ENCODE data around the gene FAIM2.

DNA sequence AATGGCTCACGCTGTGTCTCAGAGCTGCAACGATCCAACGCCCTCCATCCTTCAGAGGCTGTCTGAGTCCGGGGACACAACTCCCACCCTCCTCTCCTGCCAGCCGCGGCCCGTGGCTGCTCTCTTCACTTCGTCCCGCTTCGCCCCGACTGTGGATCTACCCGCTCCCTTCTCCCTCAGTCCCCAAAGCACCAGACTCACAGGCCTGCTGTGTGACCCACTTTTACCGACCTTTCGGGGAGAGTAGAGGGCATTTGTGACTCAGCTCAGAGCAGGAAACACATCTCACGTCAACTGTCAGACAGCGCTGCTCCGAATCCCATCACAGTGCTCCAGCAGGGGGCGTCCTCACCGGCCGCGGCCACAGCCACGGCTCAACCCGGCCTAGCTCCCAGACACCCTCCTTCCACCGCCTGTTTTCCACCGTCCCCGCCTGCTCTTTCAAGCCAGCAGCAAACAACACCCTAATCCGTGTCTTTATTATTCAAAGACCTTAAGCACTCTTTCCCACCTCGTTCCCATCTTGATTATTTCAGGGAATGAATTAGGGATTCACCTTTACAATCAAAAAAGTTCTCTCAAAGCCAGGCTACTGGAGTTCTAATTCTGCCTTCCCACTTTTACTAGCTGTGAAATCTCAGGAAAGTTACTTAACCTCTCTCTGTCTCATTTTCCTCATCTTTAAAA is 41.8 kb upstream of the FAIM2 start:
- TF ChIP-seq POLR2A (IDR thresholded peaks at IDR 0.05): no peak
- peak in 1 of 4 donors; percentile 27 for TF ChIP-seq POLR2AphosphoS5 (IDR thresholded peaks at IDR 0.05)
